ENCODE results near the gene LAMA1. TPM values are rescaled to one million over a fixed set of nuclear protein-coding genes. Genes with fewer than 3 reads are reported as not detected.

LAMA1 gene
- total and polyA plus RNA-seq, 2 donors (not counting 3 experiments of a cell fraction or from before 2014, with no cell fraction given) = 0.04 TPM; not detected in 1

DNA sequence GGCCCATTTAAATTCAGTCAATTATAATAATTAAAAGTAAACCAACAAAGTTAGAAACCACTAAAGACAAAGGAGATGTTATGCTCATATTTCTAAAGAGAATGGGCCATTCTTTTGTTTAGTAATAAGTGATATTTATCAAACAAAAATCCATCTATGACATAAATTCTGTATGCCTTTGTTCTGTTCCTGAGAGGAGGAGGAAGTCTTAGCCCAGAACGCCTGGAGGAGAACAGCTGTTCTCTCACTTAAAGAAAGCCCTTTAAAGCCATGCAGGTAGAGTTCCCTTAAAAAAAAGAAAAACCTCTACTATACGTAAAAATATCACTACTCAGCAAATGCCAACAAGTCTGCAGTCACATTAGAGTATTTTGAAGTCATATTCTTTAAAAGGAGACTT is 15.5 kb downstream of the LAMA1 start:
- Histone ChIP-seq H3K4me1 (ENCODE audit: control insufficient read depth, extremely low read depth, insufficient read depth, low read length) (no peaks in the 10 kb centered on the region), H3K9me1 (replicated peaks; ENCODE audit: control insufficient read depth, extremely low read depth, insufficient read depth, low read length) (no peaks in the 10 kb centered on the region), H3K4me2 (ENCODE audit: insufficient read depth, low read length) (no peak overlapping the region), H3K27me3 (ENCODE audit: control insufficient read depth in 2 of 2, insufficient read depth in 2 of 2, low read length in 2 of 2) (no peaks in the 10 kb centered on the region), H3K9ac (replicated peaks; ENCODE audit: extremely low read depth, insufficient read depth, low read length) (no peak overlapping the region), H3K9me3 (replicated peaks; ENCODE audit: control insufficient read depth, insufficient read depth, low read length) (no peaks in the 10 kb centered on the region), H2AFZ (ENCODE audit: low read depth, low read length) (no peak overlapping the region), H3K4me3 (replicated peaks in 1 of 3; ENCODE audit: insufficient read depth in 1 of 3, low read depth in 1 of 3, low read length in 3 of 3) (no peak overlapping the region), H3K36me3 (ENCODE audit: control insufficient read depth in 2 of 2, extremely low read depth in 1 of 2, insufficient read depth in 2 of 2, low read length in 2 of 2) (no peaks in the 10 kb centered on the region), H3K27ac (ENCODE audit: insufficient read depth, low read depth, low read length) (no peak overlapping the region), H4K20me1 (replicated peaks; ENCODE audit: control insufficient read depth, extremely low read depth, insufficient read depth, low read length) (no peaks in the 10 kb centered on the region), H3K79me2 (ENCODE audit: control insufficient read depth, insufficient read depth, low read length) (no peaks in the 10 kb centered on the region)
- CTCF ChIA-PET = interaction anchor here (1.1 kb wide), 1 partner anchor 9 kb away, joined by 3 read pairs; no protein-coding TSS in a partner anchor
- POLR2A ChIA-PET = no interaction called here
- TF ChIP-seq EZH2 (IDR thresholded peaks at IDR 0.05; ENCODE audit: borderline replicate concordance, low read depth, low read length, severe bottlenecking) = no peak
- TF ChIP-seq FOS (IDR thresholded peaks at IDR 0.05; ENCODE audit: borderline replicate concordance, insufficient read depth, low read length) = no peak
- no peak for TF ChIP-seq GATA2 (IDR thresholded peaks at IDR 0.05; ENCODE audit: insufficient read depth, insufficient read length, low read depth, low read length)
- no peak for TF ChIP-seq POLR2AphosphoS5 (IDR thresholded peaks at IDR 0.05; ENCODE audit: insufficient read depth, low read depth, low read length)
- TF ChIP-seq POLR2A (IDR thresholded peaks at IDR 0.05; ENCODE audit: low read depth, low read length) = no peak
- TF ChIP-seq JUN (IDR thresholded peaks at IDR 0.05; ENCODE audit: borderline replicate concordance, insufficient read depth, insufficient read length, low read depth) = no peak
- FAIRE-seq = no peak
- intact Hi-C loops (cut with micrococcal nuclease) (no loop called here), dilution Hi-C loops (cut with MboI; ENCODE audit: extremely low pct_ligation_motif_present, low sequenced_read_pairs) (no loop called here)
- DNase-seq (ENCODE audit: low read depth, low spot score) = no peak
- no TSS peak for BruUV-seq (replicated peaks)

DNA sequence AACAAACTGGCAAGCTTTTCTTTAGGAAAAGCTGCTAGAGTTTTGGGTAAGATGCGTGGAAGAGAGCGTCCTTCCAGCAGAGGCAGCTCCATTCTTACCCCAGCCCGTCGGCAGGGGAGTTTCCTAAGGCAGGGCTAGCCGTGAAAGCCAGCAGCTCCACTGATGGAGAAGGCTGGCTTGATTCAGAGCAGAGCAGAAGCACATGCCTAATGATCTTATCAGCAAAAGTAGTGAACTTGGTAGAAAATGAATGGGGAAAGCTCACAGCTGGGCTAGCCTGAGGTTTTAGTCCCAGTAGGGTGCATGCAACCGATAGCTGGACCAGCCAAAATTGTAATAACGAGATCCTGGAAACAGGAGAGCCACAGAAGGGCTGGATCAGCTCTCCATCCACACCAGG is 20.8 kb downstream of the LAMA1 start:
- POLR2A ChIA-PET = no interaction called here
- Histone ChIP-seq H3K79me2 (ENCODE audit: control insufficient read depth, insufficient read depth, low read length) (no peaks in the 10 kb centered on the region), H3K4me3 (replicated peaks in 1 of 3; ENCODE audit: insufficient read depth in 1 of 3, low read depth in 1 of 3, low read length in 3 of 3) (no peak overlapping the region), H4K20me1 (replicated peaks; ENCODE audit: control insufficient read depth, extremely low read depth, insufficient read depth, low read length) (no peaks in the 10 kb centered on the region), H3K36me3 (ENCODE audit: control insufficient read depth in 2 of 2, extremely low read depth in 1 of 2, insufficient read depth in 2 of 2, low read length in 2 of 2) (no peaks in the 10 kb centered on the region), H3K9ac (replicated peaks; ENCODE audit: extremely low read depth, insufficient read depth, low read length) (no peak overlapping the region), H3K9me1 (replicated peaks; ENCODE audit: control insufficient read depth, extremely low read depth, insufficient read depth, low read length) (no peaks in the 10 kb centered on the region), H3K9me3 (replicated peaks; ENCODE audit: control insufficient read depth, insufficient read depth, low read length) (no peaks in the 10 kb centered on the region), H3K27me3 (ENCODE audit: control insufficient read depth in 2 of 2, insufficient read depth in 2 of 2, low read length in 2 of 2) (no peaks in the 10 kb centered on the region), H3K4me2 (ENCODE audit: insufficient read depth, low read length) (no peak overlapping the region), H2AFZ (ENCODE audit: low read depth, low read length) (no peak overlapping the region), H3K27ac (ENCODE audit: insufficient read depth, low read depth, low read length) (no peak overlapping the region), H3K4me1 (ENCODE audit: control insufficient read depth, extremely low read depth, insufficient read depth, low read length) (no peaks in the 10 kb centered on the region)
- dilution Hi-C loops (cut with MboI; ENCODE audit: extremely low pct_ligation_motif_present, low sequenced_read_pairs) (no loop called here), intact Hi-C loops (cut with micrococcal nuclease) (no loop called here)
- DNase-seq (ENCODE audit: low read depth, low spot score) = no peak
- TF ChIP-seq MYC (IDR thresholded peaks at IDR 0.05; ENCODE audit: low read depth, low read length) = no peak
- FAIRE-seq = no peak
- CTCF ChIA-PET = interaction anchor here (0.7 kb wide), 1 partner anchor 13 kb away, joined by 3 read pairs; no protein-coding TSS in a partner anchor
- BruUV-seq (replicated peaks) = no TSS peak

Measured in endothelial cell of umbilical vein (primary cell).